Stomach (tissue), 9 donors: Measurements from ENCODE around the gene PBX3. TPM values are rescaled to one million over a fixed set of nuclear protein-coding genes. Genes with fewer than 3 reads are reported as not detected.

Experiments
- DNase-seq, 2 donors: peaks; one replicate each; pipeline versions ENCODE4 v3.0.0 to v3.0.0-alpha.2; 2013 to 2019
- H3K27ac ChIP-seq, 5 donors: fragments of 200-600 bp in 4 of 5; sonication (generic) in 4 of 5; one replicate each; pipeline ENCODE4 v1.5.1; 2013 to 2019; ENCODE audit warnings: mild to moderate bottlenecking in 1 of 5, moderate library complexity in 1 of 5
- H3K27me3 ChIP-seq, 3 donors: fragments of 200-600 bp; sonication (generic); one replicate each; pipeline ENCODE4 v1.5.1; 2017 to 2019; ENCODE audit warnings: mixed run types in 1 of 3
- H3K36me3 ChIP-seq, 4 donors: fragments of 200-600 bp; sonication (generic); 1 replicate in 3 of 4; 2 replicates in 1 of 4; pipeline ENCODE4 v1.5.1; 2016 to 2019
- H3K4me1 ChIP-seq, 4 donors: fragments of 200-600 bp; sonication (generic); one replicate each; pipeline ENCODE4 v1.5.1; 2016 to 2019
- H3K4me3 ChIP-seq, 4 donors: fragments of 200-600 bp; sonication (generic) in 3 of 4; one replicate each; pipeline ENCODE4 v1.5.1; 2016 to 2019; ENCODE audit warnings: mild to moderate bottlenecking in 1 of 4
- H3K9me3 ChIP-seq, 4 donors: fragments of 200-600 bp; sonication (generic); one replicate each; pipeline ENCODE4 v1.5.1; 2016 to 2019
- CTCF ChIP-seq, 7 experiments: fragments of 450-650 bp in 4 of 7; fragments of 200-600 bp in 3 of 7; sonication (generic) in 3 of 7; IDR thresholded peaks; one replicate each; pipeline ENCODE4 v1.5.1; 2016 to 2019; ENCODE audit warnings: antibody characterized with exemption in 7 of 7, control low read depth in 2 of 7, mild to moderate bottlenecking in 1 of 7
- EP300 ChIP-seq: sonication (generic); formaldehyde crosslinking; IDR thresholded peaks from one replicate; pipeline ENCODE4 v1.6.1; 2017; ENCODE audit warnings: antibody characterized with exemption
- POLR2A ChIP-seq, 4 donors: fragments of 450-650 bp; IDR thresholded peaks; one replicate each; pipeline ENCODE4 v1.6.1; 2016; ENCODE audit warnings: antibody characterized with exemption in 4 of 4, control low read depth in 2 of 4, mild to moderate bottlenecking in 1 of 4, moderate library complexity in 1 of 4
- POLR2AphosphoS5 ChIP-seq, 3 donors: sonication (generic); formaldehyde crosslinking; IDR thresholded peaks; one replicate each; pipeline ENCODE4 v1.6.1; 2016; ENCODE audit warnings: antibody characterized with exemption in 3 of 3
- WGBS, 5 donors: extraction: QIAGEN DNeasy Blood & Tissue Kit in 3 of 5; methylation state at CpG; one replicate each; pipeline versions ENCODE4 v1.1.5 to v1.1.7; 2013 to 2018; 5-methylcytosine and 5-hydroxymethylcytosine counted together
- intact Hi-C: fragments of 100-400 bp; cut with DNase I; formaldehyde crosslinking; loops from one replicate; pipeline ENCODE4 v1.15.1; 2023; ENCODE audit warnings: low total_unique reads
- polyA plus RNA-seq, 3 donors: library from polyadenylated mRNA; stranded (reverse); fragments of 200-250 nt; gene quantifications; one replicate each; pipeline ENCODE4 v1.2.3, GENCODE V29; 2013
- total RNA-seq, 5 donors: library from RNA; depleted of rRNA; stranded (reverse); fragments of >200 nt; gene quantifications; one replicate each; pipeline versions ENCODE4 v1.1.0 to v1.2.3, GENCODE V29; 2014 to 2016
- donor health status: healthy with polysubstance abuse.
- donor health status: Bipolar disorder and iron deficiency.
- donor health status: healthy.

PBX3 gene
- total and polyA plus RNA-seq, 8 donors, result 9.3 to 59.1 (median 16.2) TPM

- H3K27ac ChIP-seq, result peak overlapping the region in 1 of 5 donors; percentile 4
These were observed 219.3 kb downstream of the PBX3 start for GRCh38 chr9:125966466-125966865.

GRCh38 chr9:125966959-125967711, 220.0 kb downstream of the PBX3 start:
- no peak overlapping the region for H3K4me3 ChIP-seq
- H3K27ac ChIP-seq, result no peak overlapping the region
- H3K36me3 ChIP-seq, result peaks cover 5 to 41% (median 32%) of the 10 kb centered on the region in 4 donors
- WGBS, 5 donors, result 72 to 88% (median 83%) methylated on average over 10 to 11 of the region's 11 CpGs
- H3K27me3 ChIP-seq, result no peaks in the 10 kb centered on the region
- H3K4me1 ChIP-seq, result peaks cover 0 to 11% (median 3%) of the 10 kb centered on the region in 4 donors
- H3K9me3 ChIP-seq, result no peaks in the 10 kb centered on the region
- DNase-seq, result peak in 1 of 2 donors; percentile 32
- TF ChIP-seq POLR2A (IDR thresholded peaks at IDR 0.05), result no peak
- no peak for TF ChIP-seq EP300
- no peak for TF ChIP-seq CTCF (IDR thresholded peaks at IDR 0.05)
- intact Hi-C loops, result no loop called here

More at GRCh38 chr9:125966466-125966865, 219.3 kb downstream of the PBX3 start:
- TF ChIP-seq POLR2A (IDR thresholded peaks at IDR 0.05), result no peak
- no peak for TF ChIP-seq POLR2AphosphoS5 (IDR thresholded peaks at IDR 0.05)
- no peak for TF ChIP-seq EP300
- TF ChIP-seq CTCF (IDR thresholded peaks at IDR 0.05), result no peak
- peaks cover 0 to 11% (median 3%) of the 10 kb centered on the region in 4 donors for H3K4me1 ChIP-seq
- intact Hi-C loops, result no loop called here
- H3K36me3 ChIP-seq, result peaks cover 5 to 47% (median 36%) of the 10 kb centered on the region in 4 donors
- peak in 1 of 2 donors; percentile 31 for DNase-seq
- H3K27me3 ChIP-seq, result no peaks in the 10 kb centered on the region
- WGBS, 5 donors, result 79 to 86% (median 80%) methylated on average over 9 of the region's 9 CpGs
- no peak overlapping the region for H3K4me3 ChIP-seq
- no peaks in the 10 kb centered on the region for H3K9me3 ChIP-seq

- intact Hi-C loops, result no loop called here
- H3K4me1 ChIP-seq, result peaks cover 0 to 11% (median 3%) of the 10 kb centered on the region in 4 donors
- H3K27me3 ChIP-seq, result no peaks in the 10 kb centered on the region
- H3K4me3 ChIP-seq, result no peak overlapping the region
- H3K9me3 ChIP-seq, result no peaks in the 10 kb centered on the region
- no peak overlapping the region for H3K27ac ChIP-seq
- TF ChIP-seq EP300 (no peak), CTCF (IDR thresholded peaks at IDR 0.05) (no peak), POLR2A (IDR thresholded peaks at IDR 0.05) (no peak), POLR2AphosphoS5 (IDR thresholded peaks at IDR 0.05) (no peak)
- 74 to 92% (median 82%) methylated on average over 6 of the region's 6 CpGs for WGBS, 5 donors
- peaks cover 0 to 28% (median 17%) of the 10 kb centered on the region in 4 donors for H3K36me3 ChIP-seq
- no peak for DNase-seq
These were observed 221.7 kb downstream of the PBX3 start for GRCh38 chr9:125968714-125969374.

GRCh38 chr9:125969462-125969861, 222.3 kb downstream of the PBX3 start:
- Histone ChIP-seq H3K27ac (no peak overlapping the region), H3K27me3 (no peaks in the 10 kb centered on the region), H3K36me3 (peaks cover 0 to 28% (median 14%) of the 10 kb centered on the region in 4 donors), H3K4me1 (peaks cover 0 to 7% (median 2%) of the 10 kb centered on the region in 4 donors), H3K9me3 (peaks cover 0 to under 1% (median 0%) of the 10 kb centered on the region in 4 donors), H3K4me3 (no peak overlapping the region)
- WGBS, 5 donors, result 84 to 90% (median 86%) methylated on average over 5 of the region's 5 CpGs
- TF ChIP-seq POLR2A (IDR thresholded peaks at IDR 0.05) (no peak), EP300 (no peak), CTCF (IDR thresholded peaks at IDR 0.05) (no peak), POLR2AphosphoS5 (IDR thresholded peaks at IDR 0.05) (no peak)
- intact Hi-C loops, result no loop called here
- DNase-seq, result no peak
